GM21423 (cell line): ENCODE measurements around the gene APMAP.

Experiments used
- ATAC-seq: cut with Tn5 transposase; IDR thresholded peaks from one replicate; pipeline ENCODE4 v1.9.1; 2021; ENCODE audit warnings: mild to moderate bottlenecking, moderate library complexity; ENCODE audit not compliant: unreplicated experiment

APMAP gene

GRCh38 chr20:24990810-24991252, 1.7 kb downstream of the APMAP start:
- no peak for ATAC-seq

- no peak for ATAC-seq
Observed at GRCh38 chr20:24989162-24989561, 3.4 kb downstream of the APMAP start.

- ATAC-seq, result no peak
Observed at GRCh38 chr20:24987873-24988835, 4.4 kb downstream of the APMAP start.

- no peak for ATAC-seq
Observed at GRCh38 chr20:24987244-24987643, 5.3 kb downstream of the APMAP start.

- ATAC-seq, result no peak
Observed at GRCh38 chr20:24986436-24987015, 6.0 kb downstream of the APMAP start.

GRCh38 chr20:24985802-24986201, 6.7 kb downstream of the APMAP start:
- ATAC-seq, result no peak

- no peak for ATAC-seq
Observed at GRCh38 chr20:24984961-24985640, 7.5 kb downstream of the APMAP start.

- ATAC-seq, result no peak
Observed at GRCh38 chr20:24983896-24984295, 8.7 kb downstream of the APMAP start.

GRCh38 chr20:24981790-24982189, 10.8 kb downstream of the APMAP start:
- no peak for ATAC-seq

- ATAC-seq, result no peak
Observed at GRCh38 chr20:24981282-24981681, 11.3 kb downstream of the APMAP start.

GRCh38 chr20:24980291-24981053, 12.1 kb downstream of the APMAP start:
- ATAC-seq, result no peak

GRCh38 chr20:24979036-24979960, 13.3 kb downstream of the APMAP start:
- no peak for ATAC-seq

- no peak for ATAC-seq
Observed at GRCh38 chr20:24978513-24978912, 14.0 kb downstream of the APMAP start.

- ATAC-seq, result no peak
Observed at GRCh38 chr20:24977797-24978196, 14.8 kb downstream of the APMAP start.

- ATAC-seq, result no peak
Observed at GRCh38 chr20:24977336-24977735, 15.2 kb downstream of the APMAP start.

- ATAC-seq, result no peak
Observed at GRCh38 chr20:24972341-24972740, 20.2 kb downstream of the APMAP start.

- ATAC-seq, result no peak
Observed at GRCh38 chr20:24971376-24972101, 21.0 kb downstream of the APMAP start.

GRCh38 chr20:24970754-24971153, 21.8 kb downstream of the APMAP start:
- no peak for ATAC-seq

GRCh38 chr20:24970030-24970553, 22.5 kb downstream of the APMAP start:
- no peak for ATAC-seq
